Activated B cell treated with CpG ODN at 0.5 μM for 24 hours (primary cell): ENCODE measurements around the gene LSM11. TPM values are rescaled to one million over a fixed set of nuclear protein-coding genes. Genes with fewer than 3 reads are reported as not detected.
A peak's percentile ranks its signal among the peaks of the same experiment; 100 is the strongest.
"Not testable (repeated sequence)": the region's sequence is repeated elsewhere in the genome, so short reads cannot be mapped to it uniquely, and the experiment has no call there.

Source experiments
- ATAC-seq: fragments of 200-7000 bp; cut with Tn5 transposase; one replicate; pipeline ENCODE4 v1.10.0; 2021; ENCODE audit warnings: low read depth, mild to moderate bottlenecking, moderate library complexity
- CTCF ChIA-PET: fragments of 350-600 bp; sonication (Branson Sonifier 250); formaldehyde crosslinking; loops from one replicate; lab custom pipeline; 2021; ENCODE audit warnings: antibody characterized with exemption; lab: Charles Lee
- POLR2A ChIA-PET: fragments of 350-600 bp; sonication (Branson Sonifier 250); formaldehyde crosslinking; loops from one replicate; lab custom pipeline; 2021; ENCODE audit warnings: antibody characterized with exemption; lab: Charles Lee
- DNase-seq: peaks from one replicate; pipeline ENCODE4 v3.0.0; 2022
- H3K27ac Mint-ChIP-seq: one replicate; pipeline ENCODE4 v1.8.0; 2020; ENCODE audit warnings: mixed read lengths
- H3K27me3 Mint-ChIP-seq: one replicate; pipeline ENCODE4 v1.8.0; 2021; ENCODE audit warnings: mixed read lengths
- H3K36me3 Mint-ChIP-seq: one replicate; pipeline ENCODE4 v1.8.0; 2021; ENCODE audit warnings: low read depth, mixed read lengths
- H3K4me1 Mint-ChIP-seq: one replicate; pipeline ENCODE4 v1.8.0; 2021; ENCODE audit warnings: mixed read lengths
- H3K4me3 Mint-ChIP-seq: one replicate; pipeline ENCODE4 v1.8.0; 2020; ENCODE audit warnings: mild to moderate bottlenecking, mixed read lengths
- H3K9me3 Mint-ChIP-seq: one replicate; pipeline ENCODE4 v1.8.0; 2020; ENCODE audit warnings: mixed read lengths
- intact Hi-C: fragments of 100-400 bp; cut with micrococcal nuclease; formaldehyde crosslinking; loops from one replicate; pipeline ENCODE4 v1.15.1; 2024
- total RNA-seq: library from RNA; stranded (reverse); gene quantifications from 2 replicates; pipeline ENCODE4 v1.2.3, GENCODE V29; 2022
- TF ChIP-seq, protein P1 (sequence below): fragments of 200-600 bp; IDR thresholded peaks from one replicate; pipeline ENCODE4 v1.8.0; 2022; ENCODE audit warnings: antibody characterized with exemption, mild to moderate bottlenecking

The LSM11 gene
- 4.6 and 5.0 TPM in 2 replicates for total RNA-seq

DNA sequence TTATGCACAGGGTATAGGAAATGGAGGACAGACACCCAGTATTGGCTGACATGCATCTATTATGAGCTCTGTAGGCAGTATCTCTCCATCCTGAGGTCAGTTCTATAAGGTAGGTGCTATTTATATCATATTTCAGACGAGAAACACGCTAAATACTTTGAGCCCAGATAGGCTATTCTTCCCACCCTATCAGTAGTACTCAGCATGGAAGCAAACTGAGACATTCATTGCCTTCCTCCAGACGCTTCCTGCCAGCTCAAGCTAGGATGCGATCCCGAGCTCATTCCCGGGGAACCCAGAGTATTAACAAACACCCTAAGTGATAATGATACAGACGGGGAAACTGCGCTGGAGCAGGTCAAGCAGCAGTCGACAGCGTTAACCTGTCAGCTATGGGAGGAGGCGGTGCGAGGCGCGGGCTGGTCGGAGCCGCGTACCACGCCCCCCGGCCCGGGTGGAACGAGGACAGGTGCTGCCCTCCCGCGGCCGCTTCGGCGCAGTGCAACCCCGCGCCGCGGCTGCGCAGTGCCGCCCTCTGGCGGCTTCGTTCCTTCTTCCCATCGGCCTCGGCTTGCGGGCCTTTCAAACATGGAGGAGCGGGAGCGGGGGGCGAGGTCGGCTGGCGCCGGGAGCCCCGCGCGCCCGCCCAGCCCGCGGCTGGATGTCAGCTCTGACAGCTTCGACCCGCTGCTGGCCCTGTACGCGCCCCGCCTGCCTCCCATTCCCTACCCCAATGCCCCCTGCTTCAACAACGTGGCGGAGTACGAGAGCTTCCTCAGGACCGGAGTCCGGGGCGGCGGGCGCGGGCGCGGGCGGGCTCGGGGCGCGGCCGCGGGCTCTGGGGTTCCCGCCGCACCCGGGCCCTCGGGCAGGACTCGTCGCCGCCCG is at the start of gene LSM11:
TSS of gene LSM11 (plus strand) at position 550 of the 888 bp plus-strand sequence. CDS start at position 589, 39 bp downstream.
- Mint-ChIP-seq H3K4me3 (peak within 1 kb of the TSS; percentile 92), H3K9me3 (no peaks in the 10 kb centered on the region), H3K36me3 (peaks cover 14% of the 10 kb centered on the region), H3K27ac (peak within 1 kb of the TSS; percentile 80), H3K4me1 (peaks cover 22% of the 10 kb centered on the region), H3K27me3 (no peaks in the 10 kb centered on the region)
- POLR2A ChIA-PET: interaction anchor here (0.5 to 1.8 kb wide), 13 partner anchors 11 to 401 kb away, joined by 3 to 22 read pairs (median 4); partner anchors contain the start of gene THG1L
- TF ChIP-seq, protein P1, sequence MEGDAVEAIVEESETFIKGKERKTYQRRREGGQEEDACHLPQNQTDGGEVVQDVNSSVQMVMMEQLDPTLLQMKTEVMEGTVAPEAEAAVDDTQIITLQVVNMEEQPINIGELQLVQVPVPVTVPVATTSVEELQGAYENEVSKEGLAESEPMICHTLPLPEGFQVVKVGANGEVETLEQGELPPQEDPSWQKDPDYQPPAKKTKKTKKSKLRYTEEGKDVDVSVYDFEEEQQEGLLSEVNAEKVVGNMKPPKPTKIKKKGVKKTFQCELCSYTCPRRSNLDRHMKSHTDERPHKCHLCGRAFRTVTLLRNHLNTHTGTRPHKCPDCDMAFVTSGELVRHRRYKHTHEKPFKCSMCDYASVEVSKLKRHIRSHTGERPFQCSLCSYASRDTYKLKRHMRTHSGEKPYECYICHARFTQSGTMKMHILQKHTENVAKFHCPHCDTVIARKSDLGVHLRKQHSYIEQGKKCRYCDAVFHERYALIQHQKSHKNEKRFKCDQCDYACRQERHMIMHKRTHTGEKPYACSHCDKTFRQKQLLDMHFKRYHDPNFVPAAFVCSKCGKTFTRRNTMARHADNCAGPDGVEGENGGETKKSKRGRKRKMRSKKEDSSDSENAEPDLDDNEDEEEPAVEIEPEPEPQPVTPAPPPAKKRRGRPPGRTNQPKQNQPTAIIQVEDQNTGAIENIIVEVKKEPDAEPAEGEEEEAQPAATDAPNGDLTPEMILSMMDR: peak; percentile 67
- CTCF ChIA-PET: interaction anchor here (0.6 to 4.8 kb wide), 50 partner anchors 12 to 1075 kb away, joined by 3 to 63 read pairs (median 4); partner anchors contain the start of genes C5orf52, SOX30 and THG1L
- ATAC-seq: peak; percentile 96
- intact Hi-C loops: loop anchor here (1.0 to 5.0 kb wide), 12 partner anchors 12 to 1464 kb away; partner anchors contain the start of genes RNF145 and THG1L
- DNase-seq: peak; percentile 96

- H3K4me3 Mint-ChIP-seq, H3K9me3 Mint-ChIP-seq, H3K36me3 Mint-ChIP-seq, DNase-seq, intact Hi-C loops, H3K27me3 Mint-ChIP-seq, H3K27ac Mint-ChIP-seq, H3K4me1 Mint-ChIP-seq, CTCF ChIA-PET, ATAC-seq, POLR2A ChIA-PET: not testable (repeated sequence)
Measured at GRCh38 chr5:157693816-157694215, 49.7 kb upstream of the LSM11 start.

DNA sequence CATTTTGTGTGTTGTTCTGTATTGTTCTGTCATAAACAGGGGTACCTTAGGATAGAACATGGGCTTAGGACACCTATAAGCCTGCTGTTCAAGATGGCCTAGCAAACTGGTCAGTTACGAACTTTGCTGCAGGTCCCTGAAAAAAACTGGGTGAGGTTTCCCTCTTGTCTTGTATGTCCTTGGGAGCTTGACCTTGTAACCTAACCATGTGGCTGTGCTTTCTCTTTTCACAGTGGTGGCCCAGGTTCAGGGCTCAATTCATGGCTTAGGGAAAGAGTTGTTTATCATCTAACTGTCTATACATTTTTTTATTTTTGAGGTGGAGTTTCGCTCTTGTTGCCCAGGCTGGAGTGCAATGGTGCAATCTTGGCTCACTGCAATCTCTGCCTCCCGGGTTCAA is 47.4 kb upstream of the LSM11 start:
- H3K27me3 Mint-ChIP-seq, ATAC-seq, H3K4me1 Mint-ChIP-seq, POLR2A ChIA-PET, intact Hi-C loops, CTCF ChIA-PET, H3K36me3 Mint-ChIP-seq, DNase-seq, H3K4me3 Mint-ChIP-seq, H3K27ac Mint-ChIP-seq: not testable (repeated sequence)
- H3K9me3 Mint-ChIP-seq: peaks cover 10% of the 10 kb centered on the region

DNA sequence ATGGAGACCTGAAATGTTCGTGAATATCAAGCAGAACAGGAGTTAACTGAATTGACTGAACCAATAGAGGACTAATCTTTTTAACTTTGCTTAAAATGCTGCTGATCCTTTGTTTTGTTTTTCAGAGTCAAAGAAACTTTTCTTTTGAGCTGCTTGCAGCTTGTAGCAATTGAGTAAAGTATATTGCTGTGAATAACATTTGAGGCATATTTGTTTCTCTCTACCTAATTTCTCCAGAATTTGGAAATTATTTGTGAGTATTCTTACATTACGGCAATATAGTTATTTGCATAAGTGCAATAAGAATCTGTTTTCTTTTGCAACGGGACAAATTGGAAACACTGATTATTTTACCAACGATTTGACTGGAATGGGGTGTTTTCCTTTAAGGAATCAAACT is 44.8 kb upstream of the LSM11 start:
- H3K9me3 Mint-ChIP-seq: peaks cover 14% of the 10 kb centered on the region
- H3K27me3 Mint-ChIP-seq, ATAC-seq, intact Hi-C loops, DNase-seq, POLR2A ChIA-PET, H3K27ac Mint-ChIP-seq, H3K4me3 Mint-ChIP-seq, CTCF ChIA-PET, H3K4me1 Mint-ChIP-seq, H3K36me3 Mint-ChIP-seq: not testable (repeated sequence)

DNA sequence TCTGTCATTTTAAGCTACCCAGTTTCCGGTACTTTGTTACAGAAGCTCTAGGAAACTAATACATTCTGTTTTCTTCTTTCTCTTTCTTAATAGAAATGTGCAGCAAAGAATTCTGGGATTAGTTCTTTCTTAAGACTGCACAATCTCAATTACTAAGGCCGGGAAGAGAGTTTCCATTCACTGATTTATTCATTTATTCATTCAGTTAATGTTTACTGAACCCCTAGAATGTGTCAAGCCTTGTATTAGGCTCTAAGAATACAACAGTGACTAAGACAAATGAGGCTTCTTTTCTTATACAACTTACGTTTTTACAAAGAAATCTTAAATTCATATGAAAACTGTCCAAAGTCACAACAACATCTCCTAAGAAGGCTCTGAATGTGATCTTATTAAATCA is 39.8 kb upstream of the LSM11 start:
- no peaks in the 10 kb centered on the region for H3K4me1 Mint-ChIP-seq
- H3K4me3 Mint-ChIP-seq: no peak overlapping the region
- ATAC-seq: no peak
- no peaks in the 10 kb centered on the region for H3K27me3 Mint-ChIP-seq
- ChIA-PET CTCF (no interaction called here), POLR2A (no interaction called here)
- H3K27ac Mint-ChIP-seq: no peak overlapping the region
- peaks cover 5% of the 10 kb centered on the region for H3K9me3 Mint-ChIP-seq
- DNase-seq: no peak
- no peaks in the 10 kb centered on the region for H3K36me3 Mint-ChIP-seq
- intact Hi-C loops: no loop called here
- TF ChIP-seq, protein P1: no peak

DNA sequence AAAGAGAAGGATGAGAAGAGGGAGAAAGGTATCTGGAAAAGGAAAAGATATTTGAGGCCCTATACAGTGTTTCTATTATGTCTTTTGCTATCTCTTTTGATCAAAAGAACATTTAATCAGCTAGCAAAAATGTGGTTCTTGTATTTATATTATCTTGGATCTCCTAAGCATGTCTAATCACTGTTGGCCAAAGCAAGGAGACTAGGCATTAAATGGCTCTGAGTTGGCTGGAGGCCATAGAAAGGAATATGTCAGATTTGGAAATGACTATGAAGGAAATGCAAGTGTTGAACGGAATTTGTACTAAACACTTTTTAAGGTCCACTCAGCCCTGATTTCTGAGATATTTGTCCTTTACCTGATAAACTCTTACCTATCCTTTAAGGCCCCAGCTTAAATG is 34.6 kb upstream of the LSM11 start:
- TF ChIP-seq, protein P1: no peak
- ATAC-seq (no peak), DNase-seq (no peak)
- Mint-ChIP-seq H3K27ac (no peak overlapping the region), H3K9me3 (no peaks in the 10 kb centered on the region), H3K4me1 (no peaks in the 10 kb centered on the region), H3K27me3 (no peaks in the 10 kb centered on the region), H3K4me3 (no peak overlapping the region), H3K36me3 (no peaks in the 10 kb centered on the region)
- POLR2A ChIA-PET: no interaction called here
- intact Hi-C loops: no loop called here
- CTCF ChIA-PET: interaction anchor here (1.3 to 1.4 kb wide), 2 partner anchors 10 to 366 kb away, joined by 3 to 6 read pairs; no protein-coding TSS in a partner anchor
